HUDEP-2 (cell line): ENCODE measurements around the gene INSRR.

Experiments used
- DNase-seq, 76 experiments: peaks; one replicate each; lab custom pipeline; 2025; ENCODE audit not compliant: unreplicated experiment in 76 of 76; lab: John Stamatoyannopoulos, UW

Gene INSRR

GRCh38 chr1:156854634-156855033 lies 4.3 kb downstream of the INSRR start:
- DNase-seq = no peak

- no peak for DNase-seq
Observed at GRCh38 chr1:156853761-156854160, 5.2 kb downstream of the INSRR start.

- peak in 67 of 76 experiments; percentile 13 to 74 (median 51) for DNase-seq
Observed at GRCh38 chr1:156852418-156852874, 6.5 kb downstream of the INSRR start.

- no peak for DNase-seq
Observed at GRCh38 chr1:156851779-156852417, 7.0 kb downstream of the INSRR start.

- no peak for DNase-seq
Observed at GRCh38 chr1:156849151-156849496, 9.8 kb downstream of the INSRR start.

GRCh38 chr1:156848461-156849150 lies 10.3 kb downstream of the INSRR start:
- no peak for DNase-seq

- no peak for DNase-seq
Observed at GRCh38 chr1:156847591-156848460, 11.1 kb downstream of the INSRR start.

- DNase-seq = no peak
Observed at GRCh38 chr1:156846643-156847042, 12.3 kb downstream of the INSRR start.

- DNase-seq = no peak
Observed at GRCh38 chr1:156845953-156846545, 12.9 kb downstream of the INSRR start.

GRCh38 chr1:156845055-156845952 lies 13.6 kb downstream of the INSRR start:
- DNase-seq = no peak

GRCh38 chr1:156844638-156845037 lies 14.3 kb downstream of the INSRR start:
- DNase-seq = no peak

- no peak for DNase-seq
Observed at GRCh38 chr1:156844102-156844501, 14.8 kb downstream of the INSRR start.

GRCh38 chr1:156842618-156843300 lies 16.2 kb downstream of the INSRR start:
- no peak for DNase-seq

GRCh38 chr1:156841295-156841855 lies 17.5 kb downstream of the INSRR start:
- DNase-seq = no peak

- DNase-seq = no peak
Observed at GRCh38 chr1:156840898-156841279, 18.0 kb downstream of the INSRR start.

GRCh38 chr1:156840186-156840897 lies 18.6 kb downstream of the INSRR start:
- DNase-seq = no peak

- no peak for DNase-seq
Observed at GRCh38 chr1:156839426-156840109, 19.3 kb downstream of the INSRR start.

- DNase-seq = peak in 25 of 76 experiments; percentile 4 to 46 (median 25)
Observed at GRCh38 chr1:156838972-156839371, 19.9 kb downstream of the INSRR start.
